Measurements from ENCODE around the gene PRRC2B.
A peak's percentile ranks its signal among the peaks of the same experiment; 100 is the strongest.

Gene PRRC2B

DNA sequence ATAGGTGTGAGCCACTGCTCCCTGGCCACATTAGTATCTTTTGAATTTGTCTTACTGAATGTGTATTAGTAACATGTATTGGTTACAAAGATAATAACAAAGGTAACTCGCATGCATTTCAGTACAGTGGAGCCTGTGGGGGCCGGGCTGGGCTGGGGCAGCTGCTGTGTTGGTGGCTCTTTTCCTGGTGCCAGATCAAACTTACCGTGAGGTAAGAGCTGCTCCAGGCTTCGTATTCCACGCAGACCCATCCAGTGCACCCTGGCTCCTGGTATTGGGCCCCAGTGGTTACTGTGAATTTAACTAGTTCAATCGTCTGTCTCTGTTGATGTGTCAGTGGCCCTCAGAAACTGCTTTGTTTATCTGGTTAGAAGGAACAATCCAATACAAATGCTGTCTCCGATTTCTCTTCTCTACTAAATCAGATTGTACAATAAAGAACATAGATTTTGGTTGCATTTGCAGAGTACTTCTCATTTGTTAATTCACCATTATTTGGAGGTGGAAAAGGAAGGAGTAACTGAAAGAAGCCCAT, 15.6 kb downstream of the PRRC2B start:
- no peak for DNase-seq (ENCODE audit: low spot score)

DNA sequence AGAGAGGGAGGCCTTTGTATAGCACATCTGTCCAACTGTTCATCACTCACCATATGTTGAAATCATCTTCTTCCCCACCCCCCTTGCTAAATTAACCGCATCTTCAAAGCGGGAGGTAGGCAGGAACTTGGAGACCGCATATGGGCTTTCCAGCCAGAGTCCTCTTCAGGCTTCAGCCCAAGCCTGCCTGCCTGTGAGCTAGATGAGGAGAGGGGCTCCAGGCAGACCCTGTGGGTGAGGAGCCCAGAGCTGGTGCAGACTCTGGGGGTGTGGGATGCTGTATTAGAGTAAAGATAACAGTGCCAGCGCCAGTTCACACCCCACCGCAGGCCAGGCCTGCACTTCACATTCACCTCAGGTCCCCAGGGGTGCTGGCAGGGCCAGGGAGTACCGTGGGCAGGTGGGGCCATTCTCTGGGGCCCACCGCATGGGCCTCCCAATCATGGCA, 16.2 kb downstream of the PRRC2B start:
- no peak for DNase-seq (ENCODE audit: low spot score)

DNA sequence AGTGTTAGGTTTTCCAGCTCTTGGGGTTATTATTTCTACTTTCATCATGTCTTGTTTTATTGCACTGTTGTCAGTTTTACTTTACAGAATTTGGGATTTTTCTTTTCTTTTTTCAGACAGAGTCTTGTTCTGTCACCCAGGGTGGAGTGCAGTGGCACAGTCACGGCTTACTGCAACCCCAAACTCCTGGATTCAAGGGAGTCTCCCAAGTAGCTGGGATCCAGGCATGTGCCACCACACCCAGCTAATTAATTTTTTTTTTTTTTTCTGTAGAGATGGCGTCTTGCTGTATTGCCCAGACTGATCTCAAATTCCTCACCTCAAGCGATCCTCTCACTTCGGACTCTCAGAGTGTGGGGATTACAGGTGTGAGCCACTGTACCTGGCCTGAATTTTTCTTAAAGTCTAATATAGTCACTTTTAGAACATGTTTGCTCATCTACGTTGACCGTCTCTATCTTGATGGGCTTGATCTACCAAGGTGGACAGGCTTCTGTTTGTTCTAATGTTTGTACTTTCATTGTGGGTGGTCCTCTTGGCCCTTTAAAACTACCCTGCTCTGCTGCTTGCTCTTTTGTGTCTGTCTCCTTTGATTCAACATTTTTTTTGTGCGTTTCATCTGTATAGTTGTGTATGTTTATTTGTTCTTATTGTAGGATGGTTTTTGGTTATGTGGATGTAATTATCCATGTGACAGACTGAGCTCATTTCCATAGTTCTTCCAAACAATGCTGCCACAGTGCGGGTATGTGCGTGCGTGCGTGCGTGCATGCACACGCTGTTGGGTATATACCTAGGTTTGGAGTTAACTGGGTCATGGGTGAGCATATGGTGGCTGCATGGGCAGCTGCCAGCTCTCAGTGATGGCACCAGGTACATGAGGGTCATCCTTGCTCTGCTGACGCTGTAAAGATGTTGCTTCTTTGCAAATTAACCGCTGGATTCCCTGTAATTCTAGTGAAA, 18.1 kb downstream of the PRRC2B start:
- no peak for DNase-seq (ENCODE audit: low spot score)

DNA sequence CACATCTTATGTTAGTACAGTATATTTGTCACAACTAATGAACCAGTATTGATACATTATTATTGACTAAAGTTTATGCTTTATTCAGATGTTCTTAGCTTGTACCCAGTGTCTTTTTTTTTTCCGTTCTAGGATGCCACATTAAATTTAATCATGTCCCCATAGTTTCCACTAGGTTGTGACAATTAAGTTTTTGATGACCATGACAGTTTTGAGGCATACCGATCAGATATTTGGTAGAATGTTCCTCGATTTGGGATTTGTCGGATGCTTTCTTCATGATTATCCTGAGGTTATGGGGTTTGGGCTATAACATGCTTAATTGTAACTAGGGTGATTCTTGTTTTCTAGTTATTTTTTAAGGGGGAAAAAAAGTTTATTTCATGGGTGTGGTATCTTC, 22.6 kb downstream of the PRRC2B start:
- no peak for DNase-seq (ENCODE audit: low spot score)

DNA sequence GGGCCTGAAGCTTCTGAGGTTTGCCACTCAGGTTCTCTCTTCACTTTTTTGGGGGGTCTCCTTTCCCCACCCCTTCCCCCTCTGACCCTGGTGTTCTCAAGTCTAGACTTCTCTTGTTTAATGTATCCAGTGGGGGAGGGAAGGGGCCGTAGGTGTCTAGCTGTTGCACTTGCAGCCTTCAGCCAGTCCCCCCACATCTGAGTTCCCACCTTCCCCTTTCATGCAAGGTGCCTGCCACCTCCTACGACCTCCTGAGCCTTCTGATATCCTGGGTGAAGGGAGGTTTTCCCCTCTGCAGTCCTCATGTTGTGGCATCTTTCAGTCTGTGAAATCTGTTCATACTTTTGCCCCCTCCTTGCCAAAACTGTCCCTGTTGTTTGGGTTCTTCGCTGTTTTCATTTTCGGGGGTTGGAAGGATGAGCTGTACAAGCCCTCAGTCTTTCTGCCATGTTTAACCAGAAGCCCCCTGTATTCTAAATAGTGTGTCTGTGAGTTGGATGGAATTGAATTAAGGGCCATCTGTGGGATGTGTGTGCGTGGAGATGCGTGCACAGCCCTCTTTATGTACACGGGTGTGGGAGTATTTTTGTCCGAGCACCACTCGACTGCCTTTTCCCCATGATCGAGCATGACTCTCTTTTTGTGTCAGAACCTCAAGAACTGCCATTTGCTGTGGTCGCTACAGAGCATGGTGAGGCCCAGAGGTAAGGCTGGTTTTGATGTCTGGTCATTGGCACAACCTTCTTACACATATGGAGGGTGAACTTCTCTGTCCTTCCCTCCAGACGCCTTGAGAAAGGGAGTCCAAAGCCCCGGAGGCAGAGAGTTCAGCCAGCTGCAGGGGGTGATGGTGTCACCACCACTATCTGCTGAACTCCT, 23.6 kb downstream of the PRRC2B start:
- no peak for DNase-seq (ENCODE audit: low spot score)

- DNase-seq (ENCODE audit: low spot score), result no peak
Measured at GRCh38 chr9:131418143-131419025, 24.5 kb downstream of the PRRC2B start.

- DNase-seq (ENCODE audit: low spot score), result no peak
Measured at GRCh38 chr9:131419026-131419614, 25.2 kb downstream of the PRRC2B start.

- no peak for DNase-seq (ENCODE audit: low spot score)
Measured at GRCh38 chr9:131419716-131420115, 25.8 kb downstream of the PRRC2B start.

GRCh38 chr9:131420980-131421624, 27.2 kb downstream of the PRRC2B start:
- no peak for DNase-seq (ENCODE audit: low spot score)

DNA sequence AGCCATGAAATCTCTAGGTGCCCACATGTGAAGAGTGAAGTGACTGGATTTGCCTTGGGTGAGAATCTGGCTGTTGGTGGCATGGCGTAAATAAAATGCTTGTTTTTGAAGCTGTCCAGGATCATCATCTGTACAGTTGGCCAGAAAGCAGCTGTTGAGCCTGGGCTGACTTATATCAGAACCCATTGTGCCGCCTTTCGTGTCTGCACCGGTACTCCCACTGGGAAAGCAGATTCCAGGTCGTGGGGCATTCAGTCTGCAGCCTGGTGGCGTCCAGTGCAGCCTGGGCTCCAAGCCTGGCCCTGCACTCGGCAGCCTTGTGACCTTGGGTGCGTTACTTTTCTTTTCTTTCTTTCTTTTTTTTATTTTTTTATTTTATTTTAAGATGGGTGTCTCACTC, 27.8 kb downstream of the PRRC2B start:
- DNase-seq (ENCODE audit: low spot score), result no peak

DNA sequence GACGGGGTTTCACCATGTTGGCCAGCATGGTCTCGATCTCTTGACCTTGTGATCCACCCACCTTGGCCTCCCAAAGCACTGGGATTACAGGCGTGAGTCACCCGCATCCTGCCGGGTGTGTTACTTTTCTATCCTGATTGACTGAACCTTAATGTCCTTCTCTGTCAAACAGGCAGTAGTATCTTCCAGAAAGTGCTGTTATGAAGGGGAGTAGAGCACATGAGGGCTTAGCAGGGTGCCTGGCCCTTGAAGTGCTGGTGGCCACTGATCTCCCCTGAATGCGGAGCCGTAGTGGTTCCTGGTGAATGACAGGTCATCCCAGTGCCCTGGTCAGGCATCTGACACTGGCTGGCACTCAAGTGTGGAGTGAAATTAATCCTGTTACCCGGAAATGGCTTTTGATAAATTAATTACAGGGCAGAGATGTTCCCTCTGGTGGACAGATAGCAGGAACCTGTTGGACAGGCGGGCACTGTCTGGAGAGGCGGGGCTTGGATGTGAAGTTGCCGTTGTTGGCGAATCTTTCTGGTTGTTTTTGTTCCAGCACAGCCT, 28.4 kb downstream of the PRRC2B start:
- no peak for DNase-seq (ENCODE audit: low spot score)

DNA sequence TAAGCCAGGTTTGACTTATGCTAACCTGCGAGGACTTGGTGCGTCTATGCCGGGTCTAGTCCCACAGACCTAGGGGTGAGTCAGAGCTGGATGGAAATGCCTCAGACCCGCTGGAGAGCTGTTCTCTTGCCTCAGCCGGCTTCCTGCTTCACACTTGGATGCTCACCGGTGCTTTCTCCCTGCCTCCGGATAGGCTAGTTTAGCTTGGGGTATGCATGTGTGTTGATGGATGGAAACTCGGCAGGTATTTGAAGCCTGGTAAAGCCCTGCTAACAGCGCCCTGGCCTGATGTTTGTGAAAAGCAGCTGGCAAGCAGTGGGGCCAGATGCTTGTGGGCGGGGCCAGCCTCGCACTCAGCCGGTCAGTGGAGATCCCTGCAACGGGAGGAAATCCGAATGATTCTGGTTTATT, 29.3 kb downstream of the PRRC2B start:
- DNase-seq (ENCODE audit: low spot score), result peak; percentile 39

- DNase-seq (ENCODE audit: low spot score), result no peak
Measured at GRCh38 chr9:131426545-131426944, 32.7 kb downstream of the PRRC2B start.

DNA sequence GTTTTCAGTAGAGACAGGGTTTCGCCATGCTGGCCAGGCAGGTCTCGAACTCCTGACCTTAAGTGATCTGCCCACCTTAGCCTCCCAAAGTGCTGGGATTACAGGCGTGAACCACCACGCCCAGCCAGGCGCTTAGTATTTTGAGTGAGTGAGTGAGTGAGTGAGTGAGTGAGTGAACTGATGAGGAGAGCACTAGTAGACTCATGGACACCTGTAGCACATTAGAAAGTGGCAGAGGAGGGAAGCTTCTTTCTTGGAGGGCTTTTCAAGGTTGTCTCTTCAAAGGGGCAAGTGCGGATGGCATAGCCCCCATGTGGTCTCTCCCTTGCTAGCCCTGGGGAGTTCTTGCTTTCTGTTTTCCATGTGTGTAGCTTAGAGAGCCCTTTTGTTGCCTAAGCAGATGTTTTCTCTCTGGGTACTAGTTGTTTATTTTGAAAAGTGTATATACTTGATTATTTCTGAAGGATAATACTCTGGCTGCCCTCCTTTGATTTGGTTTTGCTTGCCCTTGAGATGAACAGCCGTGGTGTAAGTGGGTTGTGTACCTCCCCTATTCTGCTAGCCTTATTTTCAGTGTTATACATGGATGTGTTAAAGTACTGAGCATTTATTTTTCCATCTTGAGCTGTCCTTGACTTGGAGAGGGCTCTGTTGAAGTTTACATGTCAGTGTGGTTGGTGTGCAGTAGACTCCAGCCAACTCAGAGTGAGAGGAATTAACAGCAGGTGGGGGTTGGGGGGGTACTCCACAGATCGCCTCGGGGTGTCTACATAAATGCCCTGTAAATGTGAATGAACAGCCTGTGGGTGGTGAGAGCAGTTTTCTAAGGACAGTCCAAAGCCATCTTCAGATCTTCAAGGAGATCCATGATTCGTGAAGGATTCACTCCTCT, 35.5 kb downstream of the PRRC2B start:
- no peak for DNase-seq (ENCODE audit: low spot score)

DNA sequence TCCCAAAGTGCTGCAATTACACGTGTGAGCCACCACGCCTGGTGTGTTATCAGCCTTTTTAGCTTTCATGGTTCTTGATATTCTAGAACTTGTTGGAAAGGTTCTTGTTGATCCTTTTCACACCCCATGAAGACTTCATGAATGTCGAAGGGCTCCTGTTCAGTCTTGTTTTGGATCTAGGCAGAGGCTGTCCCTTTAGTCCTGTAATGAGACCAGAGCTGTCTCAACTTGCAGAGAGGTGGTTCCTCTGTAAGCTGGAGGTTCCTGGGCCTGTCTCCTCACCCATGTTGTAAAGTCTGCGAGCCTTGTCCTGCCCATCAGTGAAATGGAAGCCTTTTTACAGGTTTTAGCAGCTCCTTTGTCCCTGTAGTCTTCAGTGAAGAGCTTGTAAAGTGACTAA, 38.2 kb downstream of the PRRC2B start:
- DNase-seq (ENCODE audit: low spot score), result no peak

DNA sequence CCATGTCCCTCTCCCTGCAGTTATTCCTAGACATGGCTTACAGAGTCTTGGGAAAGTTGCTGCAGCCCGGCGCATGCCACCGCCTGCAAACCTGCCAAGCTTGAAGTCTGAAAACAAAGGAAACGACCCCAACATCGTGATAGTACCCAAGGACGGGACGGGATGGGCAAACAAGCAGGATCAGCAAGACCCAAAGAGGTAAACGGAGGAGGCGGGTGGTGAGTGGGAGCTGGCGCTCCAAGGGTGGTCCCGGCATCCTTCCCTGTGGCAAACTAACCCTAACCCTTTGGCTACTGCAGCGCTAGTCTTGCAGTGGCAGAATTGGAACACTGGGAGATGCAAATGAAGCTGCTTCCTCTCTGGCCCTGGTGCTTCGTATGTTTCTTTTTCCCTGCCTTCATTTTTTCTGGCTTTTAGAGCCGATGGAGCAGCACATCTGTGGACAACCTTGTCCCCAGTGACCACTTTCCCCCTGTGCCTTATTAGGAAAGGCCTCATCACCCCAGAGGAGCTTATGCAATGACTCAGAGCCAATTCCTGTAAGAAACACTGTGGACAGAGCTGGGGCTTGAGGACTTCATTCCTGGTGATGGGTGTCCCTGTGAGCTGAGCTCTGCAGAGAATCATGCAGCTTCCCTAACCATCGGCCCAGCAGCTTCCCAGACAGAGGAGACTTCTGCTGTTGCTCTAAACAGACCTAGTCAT, 38.9 kb downstream of the PRRC2B start:
- peak; percentile 74 for DNase-seq (ENCODE audit: low spot score)

- no peak for DNase-seq (ENCODE audit: low spot score)
Measured at GRCh38 chr9:131433302-131433854, 39.5 kb downstream of the PRRC2B start.

DNA sequence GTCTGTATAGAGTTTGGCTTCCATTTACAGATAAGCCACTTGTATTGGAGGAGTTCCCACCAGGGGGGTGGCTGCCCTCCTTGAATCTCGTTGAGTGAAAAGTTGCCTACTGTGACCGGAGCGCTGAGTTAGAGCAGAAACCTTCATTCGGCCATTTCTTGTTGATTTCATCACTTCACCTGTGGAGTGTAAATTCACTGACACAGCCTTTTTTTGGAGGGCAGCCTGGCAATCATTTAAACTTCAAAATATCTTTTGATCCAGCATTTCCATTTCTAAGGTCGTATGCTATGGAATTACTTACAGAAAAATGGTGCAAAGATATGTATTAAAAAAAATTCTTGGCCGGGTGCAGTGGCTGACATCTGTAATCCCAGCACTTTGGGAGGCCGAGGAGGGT, 40.8 kb downstream of the PRRC2B start:
- no peak for DNase-seq (ENCODE audit: low spot score)
